Measurements from ENCODE around the gene GSTP1. TPM values are rescaled to one million over a fixed set of nuclear protein-coding genes. Genes with fewer than 3 reads are reported as not detected.

Gene GSTP1
- total and polyA plus RNA-seq, 2 of the 8 experiments (the other 6 are each of a cell fraction or from before 2014, with no cell fraction given): 1,454 to 3,329 TPM

GRCh38 chr11:67614730-67615714 lies 31.4 kb downstream of the GSTP1 start:
- H2BK120ac ChIP-seq (replicated peaks; ENCODE audit: low read depth, low read length): no peak overlapping the region
- H3K27ac ChIP-seq (ENCODE audit: low read depth, low read length): no peak overlapping the region
- ChIA-PET CTCF (ENCODE audit: partially characterized antibody) (interaction anchor here (0.6 to 7.3 kb wide), 36 partner anchors 9 to 191 kb away, joined by 3 to 117 read pairs (median 3); partner anchors contain the start of genes GSTP1 and NUDT8), POLR2A (ENCODE audit: partially characterized antibody) (interaction anchor here (0.7 to 10.7 kb wide), 6 partner anchors 8 to 35 kb away, joined by 4 to 194 read pairs (median 6); partner anchors contain the start of genes GSTP1 and NUDT8)
- no peak overlapping the region for H3K56ac ChIP-seq (replicated peaks; ENCODE audit: insufficient read length, low read depth, low read length)
- peak overlapping the region; percentile 80; the same call in 1 of the 2 replicates for H2BK20ac ChIP-seq (ENCODE audit: low read length)
- no peak for FAIRE-seq
- peak overlapping the region; percentile 96; the same call in 1 of the 2 replicates for H2BK12ac ChIP-seq (ENCODE audit: low read depth, low read length)
- peak overlapping the region; percentile 63; the same call in 1 of the 2 replicates for H2BK5ac ChIP-seq (ENCODE audit: low read depth, low read length)
- no peak overlapping the region; the same call in 1 of the 2 replicates for H3K18ac ChIP-seq (ENCODE audit: extremely low read depth, low read length)
- H2AFZ ChIP-seq (ENCODE audit: low read length): no peak overlapping the region
- H3K79me1 ChIP-seq (ENCODE audit: low read depth, low read length): no peaks in the 10 kb centered on the region
- 90% methylated on average over 17 of the region's 18 CpGs; no CpG with 5 or more reads in 1 of the 2 experiments for WGBS, 2 experiments (ENCODE audit: extremely low coverage in 1 of 2, insufficient coverage in 1 of 2, insufficient read length in 1 of 2, insufficient replicate concordance in 2 of 2, low coverage in 1 of 2, low lambda C conversion rate in 2 of 2, missing lambda C conversion rate in 1 of 2)
- H3K79me2 ChIP-seq (ENCODE audit: control insufficient read depth in 1 of 2, insufficient read depth in 2 of 2, low read length in 2 of 2): no peaks in the 10 kb centered on the region
- peaks cover 0 to 4% of the 10 kb centered on the region in 2 experiments for H4K20me1 ChIP-seq (replicated peaks in 1 of 2; ENCODE audit: control insufficient read depth in 1 of 2, insufficient read depth in 2 of 2, low read length in 2 of 2)
- no peak overlapping the region for H4K5ac ChIP-seq (ENCODE audit: insufficient read length, low read depth, low read length)
- H3K4me1 ChIP-seq (replicated peaks in 1 of 4; ENCODE audit: control insufficient read depth in 3 of 4, insufficient read depth in 4 of 4, low read length in 3 of 4): peaks cover 13 to 36% (median 31%) of the 10 kb centered on the region in 4 experiments
- peaks cover 4% of the 10 kb centered on the region; the same call in 1 of the 2 replicates for H3K23me2 ChIP-seq (ENCODE audit: low read depth, low read length)
- H4K91ac ChIP-seq (replicated peaks; ENCODE audit: insufficient read length, low read length): peak overlapping the region; percentile 44
- H3K9me3 ChIP-seq (ENCODE audit: insufficient read depth in 2 of 2, low read depth in 1 of 2, low read length in 1 of 2): no peaks in the 10 kb centered on the region; a peak in 1 of 4 replicates
- no peak overlapping the region for H4K8ac ChIP-seq (ENCODE audit: extremely low read depth, insufficient read depth, low read length)
- H3K14ac ChIP-seq (ENCODE audit: insufficient read length): no peak overlapping the region
- no peak overlapping the region for H3K23ac ChIP-seq (ENCODE audit: insufficient read length)
- H2AK5ac ChIP-seq (ENCODE audit: low read depth, low read length): no peak overlapping the region
- peak overlapping the region; percentile 92 for H3K4ac ChIP-seq (replicated peaks; ENCODE audit: insufficient read length, low read depth, low read length)
- H2BK15ac ChIP-seq (ENCODE audit: low read length): peak overlapping the region; percentile 90; the same call in 1 of the 2 replicates
- H3K27me3 ChIP-seq (replicated peaks in 1 of 4; ENCODE audit: control insufficient read depth in 3 of 4, extremely low read depth in 1 of 4, insufficient read depth in 3 of 4, low read length in 3 of 4): peaks cover 0 to 10% (median 5%) of the 10 kb centered on the region in 4 experiments; a peak in 6 of 7 replicates
- H3K4me3 ChIP-seq (ENCODE audit: extremely low read depth in 1 of 4, insufficient read depth in 2 of 4, low read depth in 3 of 4, low read length in 4 of 4): no peak overlapping the region
- H3K9ac ChIP-seq (replicated peaks in 1 of 4; ENCODE audit: extremely low read depth in 1 of 4, low read depth in 3 of 4, low read length in 3 of 4): no peak overlapping the region
- peak overlapping the region; percentile 47 to 57; a peak in 3 of 4 replicates for H3K4me2 ChIP-seq (ENCODE audit: insufficient read depth in 1 of 2, low read depth in 2 of 2, low read length in 2 of 2)
- H3K36me3 ChIP-seq (ENCODE audit: control insufficient read depth in 2 of 4, insufficient read depth in 4 of 4, low read length in 3 of 4): peaks cover 2 to 14% (median 9%) of the 10 kb centered on the region in 4 experiments; a peak in 6 of 8 replicates
- DNase-seq (ENCODE audit: low read depth in 1 of 2, low spot score in 2 of 2): peak in 1 of 2 experiments; percentile 93
- no peak for TF ChIP-seq SP1 (IDR thresholded peaks at IDR 0.05; ENCODE audit: low read depth, low read length)
- TF ChIP-seq, protein P1, sequence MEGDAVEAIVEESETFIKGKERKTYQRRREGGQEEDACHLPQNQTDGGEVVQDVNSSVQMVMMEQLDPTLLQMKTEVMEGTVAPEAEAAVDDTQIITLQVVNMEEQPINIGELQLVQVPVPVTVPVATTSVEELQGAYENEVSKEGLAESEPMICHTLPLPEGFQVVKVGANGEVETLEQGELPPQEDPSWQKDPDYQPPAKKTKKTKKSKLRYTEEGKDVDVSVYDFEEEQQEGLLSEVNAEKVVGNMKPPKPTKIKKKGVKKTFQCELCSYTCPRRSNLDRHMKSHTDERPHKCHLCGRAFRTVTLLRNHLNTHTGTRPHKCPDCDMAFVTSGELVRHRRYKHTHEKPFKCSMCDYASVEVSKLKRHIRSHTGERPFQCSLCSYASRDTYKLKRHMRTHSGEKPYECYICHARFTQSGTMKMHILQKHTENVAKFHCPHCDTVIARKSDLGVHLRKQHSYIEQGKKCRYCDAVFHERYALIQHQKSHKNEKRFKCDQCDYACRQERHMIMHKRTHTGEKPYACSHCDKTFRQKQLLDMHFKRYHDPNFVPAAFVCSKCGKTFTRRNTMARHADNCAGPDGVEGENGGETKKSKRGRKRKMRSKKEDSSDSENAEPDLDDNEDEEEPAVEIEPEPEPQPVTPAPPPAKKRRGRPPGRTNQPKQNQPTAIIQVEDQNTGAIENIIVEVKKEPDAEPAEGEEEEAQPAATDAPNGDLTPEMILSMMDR (IDR thresholded peaks at IDR 0.05; ENCODE audit: control extremely low read depth in 1 of 3, insufficient read depth in 1 of 3, low read depth in 1 of 3, low read length in 3 of 3): peak in 2 of 3 experiments; percentile 83 to 92; a peak in 3 of 4 replicates
- TF ChIP-seq RXRA (IDR thresholded peaks at IDR 0.05; ENCODE audit: insufficient read depth, low read depth, low read length): no peak
- TF ChIP-seq BACH1 (IDR thresholded peaks at IDR 0.05; ENCODE audit: low read length): no peak
- TF ChIP-seq JUN (IDR thresholded peaks at IDR 0.05; ENCODE audit: low read depth, low read length): no peak
- TF ChIP-seq USF2 (IDR thresholded peaks at IDR 0.05; ENCODE audit: low read length): no peak
